K562 (cell line): ENCODE results near the gene IGDCC3. TPM values are rescaled to one million over a fixed set of nuclear protein-coding genes. Genes with fewer than 3 reads are reported as not detected.

Source experiments
- ASH1L ChIP-seq: fragments of 450-650 bp; IDR thresholded peaks from 2 replicates; pipeline ENCODE4 v1.6.1; 2018; ENCODE audit warnings: borderline replicate concordance, mild to moderate bottlenecking, low read depth; ENCODE audit not compliant: partially characterized antibody
- DEAF1 ChIP-seq: fragments of 450-650 bp; formaldehyde crosslinking; IDR thresholded peaks from 2 replicates; pipeline ENCODE4 v1.4.0; 2020; ENCODE audit warnings: mild to moderate bottlenecking, moderate library complexity
- GABPA ChIP-seq: fragments of 200-800 bp; sonication (Bioruptor generic); conservative IDR thresholded peaks from 2 replicates; pipeline ENCODE4 v1.6.1; 2016; ENCODE audit warnings: low read depth, missing genetic modification characterization, missing compliant biosample characterization
- GABPB1 ChIP-seq: sonication (generic); formaldehyde crosslinking; IDR thresholded peaks from 2 replicates; pipeline ENCODE4 v1.8.0; 2022; ENCODE audit warnings: mild to moderate bottlenecking, missing genetic modification reagents
- GTF3C2 ChIP-seq: IDR thresholded peaks from 3 replicates; pipeline ENCODE4 v1.6.1; 2011; ENCODE audit warnings: borderline replicate concordance, mild to moderate bottlenecking, moderate library complexity; ENCODE audit not compliant: insufficient read length; ENCODE audit errors: extremely low read depth
- JUND ChIP-seq, 2 experiments: IDR thresholded peaks; 2 replicates in 1 of 2; 3 replicates in 1 of 2; pipeline ENCODE4 v1.6.1; 2011; ENCODE audit warnings: borderline replicate concordance in 2 of 2, low read depth in 2 of 2, low read length in 2 of 2, improper control_type of control experiment in 1 of 2, missing biosample characterization in 1 of 2, missing genetic modification characterization in 1 of 2, missing genetic modification reagents in 1 of 2
- RB1 ChIP-seq: fragments of 450-650 bp; IDR thresholded peaks from 2 replicates; pipeline ENCODE4 v1.6.1; 2017; ENCODE audit warnings: low read depth, mild to moderate bottlenecking
- SNRNP70 ChIP-seq: fragments of 200-400 bp; formaldehyde crosslinking; optimal IDR thresholded peaks from 2 replicates; pipeline ENCODE3; 2017; ENCODE audit warnings: low read depth, low read length
- TFAP4 ChIP-seq: sonication (generic); formaldehyde crosslinking; IDR thresholded peaks from 2 replicates; pipeline ENCODE4 v1.8.0; 2022; ENCODE audit warnings: missing genetic modification reagents, mild to moderate bottlenecking, moderate library complexity, borderline replicate concordance
- TOE1 ChIP-seq, 2 experiments: fragments of 450-650 bp in 1 of 2; sonication (generic) in 1 of 2; formaldehyde crosslinking in 1 of 2; IDR thresholded peaks; 2 replicates each; pipeline versions ENCODE4 v1.7.1 to v1.8.0; 2016 to 2022; ENCODE audit warnings: borderline replicate concordance in 2 of 2, mild to moderate bottlenecking in 2 of 2, antibody characterized with exemption in 1 of 2, inconsistent platforms in 1 of 2, low read depth in 1 of 2, missing genetic modification reagents in 1 of 2, moderate library complexity in 1 of 2
- ZNF407 ChIP-seq: fragments of 450-650 bp; IDR thresholded peaks from 2 replicates; pipeline ENCODE4 v1.6.1; 2016; ENCODE audit warnings: low read depth
- polyA plus RNA-seq, 8 experiments: library from polyadenylated mRNA; depleted of rRNA in 4 of 8; stranded (reverse) in 5 of 8; unstranded in 3 of 8; fragments of >200 nt; fragmentation: Nextera tagmentation in 2 of 8; fragmentation: Illumina TruSeq in 1 of 8; extraction: Ambion mirVana in 2 of 8; extraction: Trizol in 1 of 8; gene quantifications; 2 replicates each; pipeline versions ENCODE4 v1.2.1 to v1.2.3, GENCODE V29; 2011 to 2014; ENCODE audit warnings: inconsistent platforms in 1 of 8, missing spikeins in 1 of 8
- total RNA-seq, 7 experiments: library from RNA; depleted of rRNA in 6 of 7; stranded (reverse); fragments of >200 nt in 6 of 7; fragmentation: Illumina TruSeq in 2 of 7; extraction: Trizol in 2 of 7; gene quantifications; 2 replicates each; pipeline versions ENCODE4 v1.2.1 to v1.2.3, GENCODE V29; 2011 to 2021; ENCODE audit warnings: low replicate concordance in 1 of 7

Gene IGDCC3
- total and polyA plus RNA-seq, 9 of the 15 experiments (the other 6 are each of a cell fraction or from before 2014, with no cell fraction given) = not detected

- TF ChIP-seq TFAP4 (peak; percentile 72; the same call in 1 of the 2 replicates), ZNF407 (0 out of 2 replicates have a peak, but pooled peaks have one; percentile 23), DEAF1 (peak; percentile 92), GTF3C2 (no peak), JUND (IDR thresholded peaks at IDR 0.05; ENCODE audit: borderline replicate concordance, low read depth, low read length) (0 out of 2 replicates have a peak, but pooled peaks have one; percentile 46), JUND (tag; IDR thresholded peaks at IDR 0.05; ENCODE audit: borderline replicate concordance, low read depth, low read length) (no peak; the same call in 2 of the 3 replicates), SNRNP70 (no peak), GABPA (tag) (no peak), ASH1L (peak; percentile 21), RB1 (peak; percentile 66; the same call in 1 of the 2 replicates), TOE1 (IDR thresholded peaks at IDR 0.05; ENCODE audit: borderline replicate concordance) (0 out of 2 replicates have a peak, but pooled peaks have one; percentile 32), TOE1 (CRISPR knock-in tag; IDR thresholded peaks at IDR 0.05; ENCODE audit: borderline replicate concordance, low read depth) (no peak), GABPB1 (CRISPR knock-in tag) (0 out of 2 replicates have a peak, but pooled peaks have one; percentile 31)
These were observed 58.9 kb downstream of the IGDCC3 start (continued) for GRCh38 chr15:65318870-65319356.
